ENCODE results near the gene TMEM31. TPM values are rescaled to one million over a fixed set of nuclear protein-coding genes. Genes with fewer than 3 reads are reported as not detected.

TMEM31 gene
- total RNA-seq, 1 experiment from 2014 or later = not detected

DNA sequence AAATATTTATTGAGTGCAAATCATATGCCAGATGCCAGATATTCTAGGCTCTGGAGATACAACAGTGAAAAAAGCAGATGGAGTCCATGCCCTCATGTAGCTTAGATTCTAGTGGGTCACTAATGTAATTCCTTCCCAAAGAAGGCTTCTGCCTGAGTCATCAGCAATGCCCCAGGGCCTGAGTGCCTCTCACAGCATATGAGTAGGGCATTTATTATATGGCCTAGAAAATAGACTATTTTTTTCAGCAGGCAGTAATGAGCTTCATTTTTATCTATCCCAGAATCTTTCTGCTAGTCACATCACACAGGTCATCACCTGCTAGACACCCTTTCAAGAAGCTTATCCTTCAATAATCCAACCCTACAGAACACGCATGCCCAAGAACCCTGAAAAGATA is 22.3 kb downstream of the TMEM31 start:
- CTCF ChIA-PET = no interaction called here
- no peaks in the 10 kb centered on the region for H3K36me3 ChIP-seq (ENCODE audit: insufficient read depth, low read length, poor library complexity, severe bottlenecking)
- POLR2A ChIA-PET (ENCODE audit: low non-redundant PET) = no interaction called here
- no peak for DNase-seq (ENCODE audit: low spot score)
- H3K4me3 ChIP-seq (ENCODE audit: low read depth, low read length, poor library complexity, severe bottlenecking) = no peak overlapping the region
- no peaks in the 10 kb centered on the region for H3K4me1 ChIP-seq (ENCODE audit: insufficient read depth, low read length, poor library complexity, severe bottlenecking)
- peaks cover 5% of the 10 kb centered on the region for H3K27me3 ChIP-seq (replicated peaks; ENCODE audit: insufficient read depth, low read depth, low read length, poor library complexity)
- intact Hi-C loops (cut with micrococcal nuclease; ENCODE audit: unreplicated experiment) = no loop called here
- no peak overlapping the region for H3K27ac ChIP-seq (ENCODE audit: low read depth, low read length, poor library complexity, severe bottlenecking)
- no peak for TF ChIP-seq EZH2 (IDR thresholded peaks at IDR 0.05; ENCODE audit: borderline replicate concordance, low read depth, low read length, poor library complexity, severe bottlenecking)
- TF ChIP-seq, protein P1, sequence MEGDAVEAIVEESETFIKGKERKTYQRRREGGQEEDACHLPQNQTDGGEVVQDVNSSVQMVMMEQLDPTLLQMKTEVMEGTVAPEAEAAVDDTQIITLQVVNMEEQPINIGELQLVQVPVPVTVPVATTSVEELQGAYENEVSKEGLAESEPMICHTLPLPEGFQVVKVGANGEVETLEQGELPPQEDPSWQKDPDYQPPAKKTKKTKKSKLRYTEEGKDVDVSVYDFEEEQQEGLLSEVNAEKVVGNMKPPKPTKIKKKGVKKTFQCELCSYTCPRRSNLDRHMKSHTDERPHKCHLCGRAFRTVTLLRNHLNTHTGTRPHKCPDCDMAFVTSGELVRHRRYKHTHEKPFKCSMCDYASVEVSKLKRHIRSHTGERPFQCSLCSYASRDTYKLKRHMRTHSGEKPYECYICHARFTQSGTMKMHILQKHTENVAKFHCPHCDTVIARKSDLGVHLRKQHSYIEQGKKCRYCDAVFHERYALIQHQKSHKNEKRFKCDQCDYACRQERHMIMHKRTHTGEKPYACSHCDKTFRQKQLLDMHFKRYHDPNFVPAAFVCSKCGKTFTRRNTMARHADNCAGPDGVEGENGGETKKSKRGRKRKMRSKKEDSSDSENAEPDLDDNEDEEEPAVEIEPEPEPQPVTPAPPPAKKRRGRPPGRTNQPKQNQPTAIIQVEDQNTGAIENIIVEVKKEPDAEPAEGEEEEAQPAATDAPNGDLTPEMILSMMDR (conservative IDR thresholded peaks at IDR 0.05; ENCODE audit: low read depth, low read length) = no peak
- no TSS peak for BruUV-seq (replicated peaks)
- H3K9me3 ChIP-seq (ENCODE audit: low read depth, low read length, poor library complexity, severe bottlenecking) = no peaks in the 10 kb centered on the region

DNA sequence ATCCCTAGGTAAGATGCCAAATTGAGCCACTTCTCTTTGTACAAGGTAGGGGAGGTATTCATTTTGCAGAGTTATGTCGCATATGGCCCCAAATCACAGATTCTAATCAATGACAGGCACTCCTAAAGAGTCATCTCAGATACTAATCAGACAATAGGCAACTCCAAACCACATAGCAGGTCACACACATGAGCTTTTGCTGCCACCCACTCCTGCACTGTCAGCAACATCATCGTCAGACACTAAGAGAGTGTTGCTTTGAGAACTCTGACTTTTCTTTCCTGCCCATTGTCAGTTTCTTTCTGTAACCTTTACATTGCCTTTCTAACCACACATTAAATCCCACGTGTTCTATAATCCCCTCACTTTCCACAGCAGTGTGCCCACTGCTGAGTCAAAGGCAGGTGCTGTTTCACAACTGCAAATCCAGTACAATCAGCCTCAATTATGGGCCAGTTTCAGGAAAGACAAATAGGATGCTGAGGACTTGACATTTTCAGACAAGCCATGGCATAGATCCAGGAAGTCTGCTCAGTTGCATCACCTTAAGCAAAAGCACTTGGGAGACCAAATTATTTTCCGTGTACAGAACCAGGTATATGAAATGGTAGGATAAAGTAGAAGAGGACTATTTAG is 23.5 kb downstream of the TMEM31 start:
- no peak overlapping the region for H3K4me3 ChIP-seq (ENCODE audit: low read depth, low read length, poor library complexity, severe bottlenecking)
- POLR2A ChIA-PET (ENCODE audit: low non-redundant PET) = no interaction called here
- no peak overlapping the region for H3K27ac ChIP-seq (ENCODE audit: low read depth, low read length, poor library complexity, severe bottlenecking)
- no peaks in the 10 kb centered on the region for H3K4me1 ChIP-seq (ENCODE audit: insufficient read depth, low read length, poor library complexity, severe bottlenecking)
- no peaks in the 10 kb centered on the region for H3K9me3 ChIP-seq (ENCODE audit: low read depth, low read length, poor library complexity, severe bottlenecking)
- DNase-seq (ENCODE audit: low spot score) = no peak
- no peaks in the 10 kb centered on the region for H3K36me3 ChIP-seq (ENCODE audit: insufficient read depth, low read length, poor library complexity, severe bottlenecking)
- intact Hi-C loops (cut with micrococcal nuclease; ENCODE audit: unreplicated experiment) = no loop called here
- no peaks in the 10 kb centered on the region for H3K27me3 ChIP-seq (replicated peaks; ENCODE audit: insufficient read depth, low read depth, low read length, poor library complexity)
- no peak for TF ChIP-seq EZH2 (IDR thresholded peaks at IDR 0.05; ENCODE audit: borderline replicate concordance, low read depth, low read length, poor library complexity, severe bottlenecking)
- TF ChIP-seq, protein P1 (conservative IDR thresholded peaks at IDR 0.05; ENCODE audit: low read depth, low read length) = no peak
- no TSS peak for BruUV-seq (replicated peaks)
- CTCF ChIA-PET = no interaction called here

DNA sequence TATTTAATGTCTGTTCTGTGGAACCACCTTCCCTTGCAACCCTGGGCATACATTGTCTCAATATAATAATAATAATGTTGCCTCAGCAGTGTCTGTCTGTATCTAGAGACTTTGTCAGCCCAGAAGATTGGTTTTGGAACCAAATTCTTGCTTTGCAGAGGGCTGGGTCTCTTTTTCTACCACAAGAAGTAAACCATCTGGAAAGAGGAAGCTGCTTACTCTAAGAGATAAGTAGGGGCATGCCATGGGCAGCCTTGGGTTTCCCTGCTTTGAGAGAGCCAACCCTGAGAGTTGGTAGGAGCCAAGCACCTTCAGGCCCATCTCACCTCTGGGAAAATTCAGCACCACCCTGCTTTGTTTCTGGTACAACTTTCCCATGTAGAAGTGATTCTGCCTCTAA is 27.0 kb downstream of the TMEM31 start:
- ChIA-PET CTCF (no interaction called here), POLR2A (ENCODE audit: low non-redundant PET) (no interaction called here)
- no peak for DNase-seq (ENCODE audit: low spot score)
- intact Hi-C loops (cut with micrococcal nuclease; ENCODE audit: unreplicated experiment) = no loop called here
- Histone ChIP-seq H3K4me3 (ENCODE audit: low read depth, low read length, poor library complexity, severe bottlenecking) (no peak overlapping the region), H3K4me1 (ENCODE audit: insufficient read depth, low read length, poor library complexity, severe bottlenecking) (no peaks in the 10 kb centered on the region), H3K27ac (ENCODE audit: low read depth, low read length, poor library complexity, severe bottlenecking) (no peak overlapping the region), H3K36me3 (ENCODE audit: insufficient read depth, low read length, poor library complexity, severe bottlenecking) (no peaks in the 10 kb centered on the region), H3K9me3 (ENCODE audit: low read depth, low read length, poor library complexity, severe bottlenecking) (no peaks in the 10 kb centered on the region), H3K27me3 (replicated peaks; ENCODE audit: insufficient read depth, low read depth, low read length, poor library complexity) (no peaks in the 10 kb centered on the region)
- TF ChIP-seq, protein P1 (conservative IDR thresholded peaks at IDR 0.05; ENCODE audit: low read depth, low read length) = no peak
- no peak for TF ChIP-seq EZH2 (IDR thresholded peaks at IDR 0.05; ENCODE audit: borderline replicate concordance, low read depth, low read length, poor library complexity, severe bottlenecking)
- BruUV-seq (replicated peaks) = no TSS peak

All from A673 (cell line).